ENCODE measurements around the gene IFT43. TPM values are rescaled to one million over a fixed set of nuclear protein-coding genes. Genes with fewer than 3 reads are reported as not detected.

Gene IFT43
- total RNA-seq, 1 donor from 2014 or later: 21.9 TPM

DNA sequence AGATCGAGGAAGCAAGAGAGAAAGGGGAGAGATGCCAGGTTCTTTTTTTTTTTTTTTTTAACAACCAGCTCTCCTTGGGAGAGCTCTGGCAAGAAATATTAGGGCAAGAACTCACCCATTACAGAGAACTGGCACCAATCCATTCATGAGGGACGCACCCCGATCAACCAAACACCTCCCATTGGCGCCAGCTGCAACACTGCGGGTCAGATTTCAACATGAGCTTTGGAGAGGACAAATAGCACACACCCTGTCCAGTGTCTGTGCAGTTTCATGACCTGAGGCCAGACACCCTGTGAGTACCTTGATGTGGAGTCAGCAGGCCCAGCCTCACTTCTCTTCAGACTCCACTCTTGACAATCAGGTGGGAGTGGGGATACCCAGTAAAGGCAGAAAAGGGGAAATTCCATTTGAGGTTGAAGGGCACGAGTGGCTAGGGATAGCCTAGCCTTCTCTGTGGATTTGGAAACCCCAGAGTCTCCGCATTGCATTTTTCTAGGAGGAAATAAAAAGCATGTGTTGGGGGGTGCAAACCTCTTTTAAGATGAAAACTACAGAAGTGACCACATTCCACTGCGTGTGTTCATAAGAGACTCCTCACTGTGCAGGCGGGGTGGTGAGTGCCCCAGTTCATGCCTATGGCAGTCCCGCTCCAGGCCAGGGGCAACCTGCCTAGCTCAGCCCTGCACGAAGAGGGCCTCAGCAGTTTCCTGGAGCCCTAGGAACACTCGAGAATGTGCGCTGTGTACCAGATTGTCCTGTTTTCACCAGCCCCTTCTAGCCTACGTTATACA, 123.7 kb downstream of the IFT43 start:
- no peak for DNase-seq
- H3K4me1 ChIP-seq: no peaks in the 10 kb centered on the region
- no peak overlapping the region for H3K4me3 ChIP-seq
- no peak overlapping the region for H3K27ac ChIP-seq
- peaks cover 5% of the 10 kb centered on the region for H3K27me3 ChIP-seq (ENCODE audit: low read depth)
- no peak for ATAC-seq
- TF ChIP-seq, protein P1, sequence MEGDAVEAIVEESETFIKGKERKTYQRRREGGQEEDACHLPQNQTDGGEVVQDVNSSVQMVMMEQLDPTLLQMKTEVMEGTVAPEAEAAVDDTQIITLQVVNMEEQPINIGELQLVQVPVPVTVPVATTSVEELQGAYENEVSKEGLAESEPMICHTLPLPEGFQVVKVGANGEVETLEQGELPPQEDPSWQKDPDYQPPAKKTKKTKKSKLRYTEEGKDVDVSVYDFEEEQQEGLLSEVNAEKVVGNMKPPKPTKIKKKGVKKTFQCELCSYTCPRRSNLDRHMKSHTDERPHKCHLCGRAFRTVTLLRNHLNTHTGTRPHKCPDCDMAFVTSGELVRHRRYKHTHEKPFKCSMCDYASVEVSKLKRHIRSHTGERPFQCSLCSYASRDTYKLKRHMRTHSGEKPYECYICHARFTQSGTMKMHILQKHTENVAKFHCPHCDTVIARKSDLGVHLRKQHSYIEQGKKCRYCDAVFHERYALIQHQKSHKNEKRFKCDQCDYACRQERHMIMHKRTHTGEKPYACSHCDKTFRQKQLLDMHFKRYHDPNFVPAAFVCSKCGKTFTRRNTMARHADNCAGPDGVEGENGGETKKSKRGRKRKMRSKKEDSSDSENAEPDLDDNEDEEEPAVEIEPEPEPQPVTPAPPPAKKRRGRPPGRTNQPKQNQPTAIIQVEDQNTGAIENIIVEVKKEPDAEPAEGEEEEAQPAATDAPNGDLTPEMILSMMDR (IDR thresholded peaks at IDR 0.05): no peak
- no peaks in the 10 kb centered on the region for H3K36me3 ChIP-seq
- intact Hi-C loops (cut with DNase I): no loop called here
- H3K9me3 ChIP-seq: no peaks in the 10 kb centered on the region

DNA sequence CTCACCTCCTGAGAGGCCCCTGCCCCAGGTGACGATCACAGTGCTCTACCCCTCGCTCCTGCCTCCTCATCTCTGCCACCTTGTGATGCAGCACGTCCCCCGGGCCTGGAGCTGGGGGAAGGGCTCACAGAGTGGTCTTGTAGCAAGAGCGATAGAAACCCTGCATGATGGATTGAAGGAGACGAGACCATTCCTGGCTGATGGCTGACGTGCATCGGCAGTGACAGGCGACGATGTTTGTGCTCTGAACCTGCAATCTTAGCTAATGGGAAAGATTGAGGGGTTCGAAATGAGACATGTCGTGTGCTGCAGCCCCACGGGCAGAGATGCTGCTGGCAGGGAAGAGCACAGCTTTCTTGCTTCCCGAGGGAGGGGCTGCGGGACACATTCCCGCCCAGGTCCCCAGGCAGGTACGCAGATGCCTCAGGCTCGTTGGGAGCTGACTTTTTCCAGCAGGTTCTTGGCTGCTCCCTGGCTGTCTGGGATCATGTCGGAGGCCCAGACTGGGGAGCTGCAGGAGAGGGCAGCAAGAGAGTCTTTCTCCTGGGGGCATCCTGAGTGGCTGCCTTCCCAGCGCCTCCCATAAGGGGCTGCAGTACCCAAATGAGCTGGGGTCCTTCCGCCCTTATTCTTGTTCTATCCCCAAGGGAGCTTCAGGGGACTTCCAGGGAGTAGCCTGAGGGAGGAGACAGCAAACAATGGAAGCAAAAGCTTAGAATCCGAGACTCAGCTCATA, 127.5 kb downstream of the IFT43 start:
- peaks cover 5% of the 10 kb centered on the region for H3K27me3 ChIP-seq (ENCODE audit: low read depth)
- no peaks in the 10 kb centered on the region for H3K9me3 ChIP-seq
- no peak overlapping the region for H3K27ac ChIP-seq
- DNase-seq (no peak), ATAC-seq (no peak)
- intact Hi-C loops (cut with DNase I): no loop called here
- H3K36me3 ChIP-seq: no peaks in the 10 kb centered on the region
- TF ChIP-seq, protein P1 (IDR thresholded peaks at IDR 0.05): no peak
- H3K4me3 ChIP-seq: no peak overlapping the region
- H3K4me1 ChIP-seq: no peaks in the 10 kb centered on the region

DNA sequence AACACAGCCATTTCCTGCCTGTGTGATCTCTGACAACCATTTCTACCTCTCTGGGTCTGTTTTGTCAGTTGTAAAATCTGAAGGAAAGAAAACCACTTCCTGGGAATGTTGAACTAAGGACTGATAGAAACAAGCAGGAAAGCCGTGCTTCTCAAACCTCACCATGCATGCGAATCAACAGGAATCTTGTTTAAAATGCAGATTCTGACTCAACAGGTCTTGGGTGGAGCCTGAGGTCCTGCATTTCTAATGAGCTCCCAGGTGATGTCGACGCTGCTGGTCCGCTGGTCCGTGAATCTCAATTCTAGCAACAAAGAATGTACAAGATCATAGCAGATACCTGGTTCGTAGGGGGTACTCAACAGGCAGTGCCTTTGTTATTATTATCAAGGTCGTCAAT, 128.1 kb downstream of the IFT43 start:
- TF ChIP-seq, protein P1 (IDR thresholded peaks at IDR 0.05): no peak
- H3K4me1 ChIP-seq: no peaks in the 10 kb centered on the region
- no peak overlapping the region for H3K27ac ChIP-seq
- no peak overlapping the region for H3K4me3 ChIP-seq
- intact Hi-C loops (cut with DNase I): no loop called here
- H3K9me3 ChIP-seq: no peaks in the 10 kb centered on the region
- peaks cover 5% of the 10 kb centered on the region for H3K27me3 ChIP-seq (ENCODE audit: low read depth)
- DNase-seq (no peak), ATAC-seq (no peak)
- no peaks in the 10 kb centered on the region for H3K36me3 ChIP-seq

DNA sequence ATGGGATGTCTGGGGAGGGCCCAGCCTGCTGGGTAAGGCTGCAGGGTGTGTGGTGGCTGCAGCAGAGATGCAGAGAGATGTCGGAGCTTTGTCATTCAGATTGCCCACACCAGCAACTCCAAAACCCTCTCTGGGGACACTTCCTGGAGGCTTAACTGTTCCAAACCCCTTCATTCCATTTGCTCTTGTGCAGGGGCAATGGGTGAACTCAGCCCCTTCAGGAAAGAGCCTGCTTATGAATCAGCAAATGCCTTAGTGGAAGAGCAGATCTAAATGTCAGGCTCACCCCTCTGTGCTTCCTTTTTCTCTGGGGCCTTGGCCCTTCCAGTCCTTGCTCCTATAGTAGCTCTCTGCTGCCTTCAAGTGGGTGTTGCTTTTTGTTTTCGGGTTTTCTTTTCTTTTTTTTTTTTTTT, 129.5 kb downstream of the IFT43 start:
- H3K9me3 ChIP-seq: no peaks in the 10 kb centered on the region
- intact Hi-C loops (cut with DNase I): no loop called here
- no peaks in the 10 kb centered on the region for H3K4me1 ChIP-seq
- TF ChIP-seq, protein P1 (IDR thresholded peaks at IDR 0.05): no peak
- no peaks in the 10 kb centered on the region for H3K36me3 ChIP-seq
- H3K27me3 ChIP-seq (ENCODE audit: low read depth): peaks cover 5% of the 10 kb centered on the region
- H3K27ac ChIP-seq: no peak overlapping the region
- no peak overlapping the region for H3K4me3 ChIP-seq
- no peak for DNase-seq
- no peak for ATAC-seq

DNA sequence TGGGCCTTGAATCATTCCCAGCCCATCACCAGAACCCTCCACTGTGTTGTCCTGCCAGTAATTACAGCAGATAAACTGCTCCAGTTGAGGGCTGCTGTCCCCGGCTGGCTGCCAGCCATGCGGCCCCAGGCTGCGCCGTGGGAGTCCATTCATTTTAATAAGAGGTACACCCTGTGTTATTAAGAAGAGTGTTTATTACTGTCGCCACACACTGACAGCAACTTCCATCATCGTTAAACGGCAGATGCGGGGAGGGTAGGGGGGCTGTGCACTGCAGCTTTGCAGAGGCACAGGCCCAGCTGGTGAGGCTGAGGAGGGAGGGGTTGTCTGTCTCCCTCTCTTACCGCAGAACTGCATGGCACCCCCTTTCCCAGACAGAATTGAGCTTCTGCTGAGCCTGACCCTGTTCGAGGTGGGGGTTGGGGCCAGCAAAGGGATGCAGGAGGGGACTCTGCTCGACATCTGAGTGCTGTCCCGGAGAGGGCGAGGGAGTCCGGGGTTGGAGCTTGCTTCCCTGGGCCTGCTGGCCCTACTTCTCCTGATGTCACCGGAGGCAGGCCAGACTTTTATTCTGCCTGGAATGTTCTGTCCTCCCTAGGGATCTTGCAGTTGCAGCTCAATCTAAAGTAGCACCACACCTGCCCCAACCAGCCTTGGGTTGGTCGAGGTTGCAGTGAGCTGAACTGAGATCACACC, 132.4 kb downstream of the IFT43 start:
- no peak for ATAC-seq
- no peak overlapping the region for H3K4me3 ChIP-seq
- H3K9me3 ChIP-seq: no peaks in the 10 kb centered on the region
- TF ChIP-seq, protein P1 (IDR thresholded peaks at IDR 0.05): no peak
- peaks cover 4% of the 10 kb centered on the region for H3K27me3 ChIP-seq (ENCODE audit: low read depth)
- no peak for DNase-seq
- H3K36me3 ChIP-seq: no peaks in the 10 kb centered on the region
- H3K27ac ChIP-seq: no peak overlapping the region
- intact Hi-C loops (cut with DNase I): no loop called here
- no peaks in the 10 kb centered on the region for H3K4me1 ChIP-seq

Measured in lower lobe of right lung (tissue), 2 donors.